ENCODE results near the gene NBDY. TPM values are rescaled to one million over a fixed set of nuclear protein-coding genes. Genes with fewer than 3 reads are reported as not detected.

NBDY gene
- total RNA-seq, 1 experiment from 2014 or later = 53.1 TPM

- intact Hi-C loops (cut with micrococcal nuclease; ENCODE audit: unreplicated experiment) = no loop called here
Observed at GRCh38 chrX:56782791-56783449, 53.9 kb downstream of the NBDY start.

GRCh38 chrX:56783450-56783831 is 54.4 kb downstream of the NBDY start:
- peak overlapping the region; percentile 82 for H3K27ac ChIP-seq (ENCODE audit: low read depth, low read length, poor library complexity, severe bottlenecking)
- H3K27me3 ChIP-seq (replicated peaks; ENCODE audit: insufficient read depth, low read depth, low read length, poor library complexity) = no peaks in the 10 kb centered on the region
- BruUV-seq (replicated peaks) = no TSS peak
- H3K4me1 ChIP-seq (ENCODE audit: insufficient read depth, low read length, poor library complexity, severe bottlenecking) = no peaks in the 10 kb centered on the region
- ChIA-PET CTCF (no interaction called here), POLR2A (ENCODE audit: low non-redundant PET) (no interaction called here)
- H3K4me3 ChIP-seq (ENCODE audit: low read depth, low read length, poor library complexity, severe bottlenecking) = peak overlapping the region; percentile 28
- no peaks in the 10 kb centered on the region for H3K9me3 ChIP-seq (ENCODE audit: low read depth, low read length, poor library complexity, severe bottlenecking)
- intact Hi-C loops (cut with micrococcal nuclease; ENCODE audit: unreplicated experiment) = no loop called here
- TF ChIP-seq EZH2 (IDR thresholded peaks at IDR 0.05; ENCODE audit: borderline replicate concordance, low read depth, low read length, poor library complexity, severe bottlenecking) (no peak), CTCF (conservative IDR thresholded peaks at IDR 0.05; ENCODE audit: low read depth, low read length) (peak; percentile 59)
- DNase-seq (ENCODE audit: low spot score) = peak; percentile 80
- no peaks in the 10 kb centered on the region for H3K36me3 ChIP-seq (ENCODE audit: insufficient read depth, low read length, poor library complexity, severe bottlenecking)

More at GRCh38 chrX:56782791-56783449, 53.9 kb downstream of the NBDY start:
- Histone ChIP-seq H3K9me3 (ENCODE audit: low read depth, low read length, poor library complexity, severe bottlenecking) (no peaks in the 10 kb centered on the region), H3K36me3 (ENCODE audit: insufficient read depth, low read length, poor library complexity, severe bottlenecking) (no peaks in the 10 kb centered on the region), H3K4me1 (ENCODE audit: insufficient read depth, low read length, poor library complexity, severe bottlenecking) (no peaks in the 10 kb centered on the region), H3K27me3 (replicated peaks; ENCODE audit: insufficient read depth, low read depth, low read length, poor library complexity) (no peaks in the 10 kb centered on the region), H3K4me3 (ENCODE audit: low read depth, low read length, poor library complexity, severe bottlenecking) (peak overlapping the region; percentile 28), H3K27ac (ENCODE audit: low read depth, low read length, poor library complexity, severe bottlenecking) (peak overlapping the region; percentile 82)
- BruUV-seq (replicated peaks) = no TSS peak
- DNase-seq (ENCODE audit: low spot score) = no peak
- ChIA-PET POLR2A (ENCODE audit: low non-redundant PET) (no interaction called here), CTCF (no interaction called here)
- TF ChIP-seq EZH2 (IDR thresholded peaks at IDR 0.05; ENCODE audit: borderline replicate concordance, low read depth, low read length, poor library complexity, severe bottlenecking) = no peak

- POLR2A ChIA-PET (ENCODE audit: low non-redundant PET) = no interaction called here
- Histone ChIP-seq H3K4me1 (ENCODE audit: insufficient read depth, low read length, poor library complexity, severe bottlenecking) (no peaks in the 10 kb centered on the region), H3K4me3 (ENCODE audit: low read depth, low read length, poor library complexity, severe bottlenecking) (no peak overlapping the region), H3K27me3 (replicated peaks; ENCODE audit: insufficient read depth, low read depth, low read length, poor library complexity) (no peaks in the 10 kb centered on the region), H3K36me3 (ENCODE audit: insufficient read depth, low read length, poor library complexity, severe bottlenecking) (no peaks in the 10 kb centered on the region), H3K9me3 (ENCODE audit: low read depth, low read length, poor library complexity, severe bottlenecking) (no peaks in the 10 kb centered on the region), H3K27ac (ENCODE audit: low read depth, low read length, poor library complexity, severe bottlenecking) (no peak overlapping the region)
- BruUV-seq (replicated peaks) = no TSS peak
- TF ChIP-seq EZH2 (IDR thresholded peaks at IDR 0.05; ENCODE audit: borderline replicate concordance, low read depth, low read length, poor library complexity, severe bottlenecking) (no peak), CTCF (conservative IDR thresholded peaks at IDR 0.05; ENCODE audit: low read depth, low read length) (no peak)
- CTCF ChIA-PET = no interaction called here
- DNase-seq (ENCODE audit: low spot score) = no peak
- intact Hi-C loops (cut with micrococcal nuclease; ENCODE audit: unreplicated experiment) = no loop called here
Observed at GRCh38 chrX:56783996-56784620, 55.1 kb downstream of the NBDY start.

Measured in A673 (cell line).